Measurements from ENCODE around the gene DYRK1B. TPM values are rescaled to one million over a fixed set of nuclear protein-coding genes. Genes with fewer than 3 reads are reported as not detected.

Gene DYRK1B
- total RNA-seq = 11.1 and 15.0 TPM in 2 replicates

DNA sequence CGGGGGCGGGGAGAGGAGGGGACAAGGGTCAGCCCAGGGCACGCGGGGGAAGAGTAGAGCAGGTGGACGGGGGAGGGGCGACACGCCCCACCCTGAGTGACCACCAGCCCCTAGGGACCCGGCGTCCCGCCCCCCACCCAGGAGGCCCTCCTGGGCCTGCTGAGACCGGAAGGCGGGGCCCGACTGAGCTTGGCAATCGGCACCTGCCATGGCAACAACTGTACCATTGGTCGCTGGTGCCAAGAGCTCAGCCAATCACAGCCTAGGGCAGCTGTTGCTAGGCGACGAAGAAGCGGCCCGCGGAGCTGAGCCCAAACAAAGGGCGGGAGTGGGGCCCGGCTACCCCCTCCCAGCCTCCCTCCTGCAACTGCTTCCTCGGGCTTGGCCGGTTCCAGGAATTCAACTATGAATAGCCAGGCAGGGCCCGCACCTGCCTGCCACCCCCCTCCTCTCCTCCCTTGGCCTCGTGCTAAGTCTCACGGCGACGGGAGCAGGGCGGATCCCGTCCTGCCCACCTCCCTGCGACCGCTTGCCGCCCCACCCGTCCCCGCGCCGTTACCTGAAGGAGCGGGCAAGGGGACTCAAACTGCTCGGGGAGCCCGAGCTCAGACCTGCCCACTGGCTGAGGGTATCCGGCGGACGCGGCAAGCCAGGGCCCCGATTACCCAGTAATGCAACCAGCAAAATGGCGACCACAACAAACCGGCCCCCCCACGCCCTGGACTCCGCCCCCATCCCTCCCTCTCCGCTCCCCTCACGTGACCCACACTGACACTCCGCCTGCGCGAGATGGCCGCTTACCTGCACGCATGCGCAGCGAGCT, at the start of gene DYRK1B:
Gene DYRK1B, minus strand, starts transcription at position 699 of the 823 bp plus-strand sequence. CDS start 2,295 bp downstream, outside the sequence.

DNA sequence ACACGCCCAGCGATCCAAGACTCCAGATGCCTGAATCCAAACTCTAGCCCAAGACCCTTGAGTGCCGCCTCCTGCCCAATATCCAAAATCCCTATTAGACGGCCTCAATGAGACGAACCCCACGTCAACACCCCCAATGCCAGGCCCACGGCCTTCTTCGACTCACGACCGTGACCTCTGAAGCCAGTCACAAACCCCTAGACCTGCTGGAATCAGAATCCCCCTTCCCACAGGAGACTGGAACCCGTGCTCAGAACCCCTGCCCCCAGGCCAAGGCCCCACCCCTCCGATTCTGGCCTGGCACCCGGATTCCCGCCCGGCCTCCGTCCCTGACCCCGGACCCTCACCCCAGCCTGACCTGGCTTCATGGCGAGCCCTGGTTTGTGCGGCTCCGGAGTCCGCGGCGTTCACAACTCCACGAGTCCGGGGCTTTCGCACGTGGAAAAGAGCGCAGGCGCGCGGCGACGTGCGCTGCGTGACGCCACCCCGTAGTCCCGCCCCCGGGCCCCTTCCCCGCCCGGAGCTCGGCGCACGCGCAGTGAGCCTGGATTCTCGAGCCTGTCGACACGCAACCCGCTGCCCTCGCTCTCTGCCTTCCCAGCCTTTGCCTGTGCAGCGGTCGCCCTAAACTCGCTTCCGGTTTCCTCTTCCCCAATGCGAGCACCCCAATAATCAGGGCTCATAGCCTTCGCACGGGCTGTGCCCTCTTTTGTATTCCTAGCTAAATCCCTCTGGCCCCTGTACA, 12.1 kb upstream of the DYRK1B start, which contains the start of gene FBL:
Gene FBL, minus strand, starts transcription at position 447 of the 745 bp plus-strand sequence. Its CDS starts 79 bp downstream, at position 368.

DNA sequence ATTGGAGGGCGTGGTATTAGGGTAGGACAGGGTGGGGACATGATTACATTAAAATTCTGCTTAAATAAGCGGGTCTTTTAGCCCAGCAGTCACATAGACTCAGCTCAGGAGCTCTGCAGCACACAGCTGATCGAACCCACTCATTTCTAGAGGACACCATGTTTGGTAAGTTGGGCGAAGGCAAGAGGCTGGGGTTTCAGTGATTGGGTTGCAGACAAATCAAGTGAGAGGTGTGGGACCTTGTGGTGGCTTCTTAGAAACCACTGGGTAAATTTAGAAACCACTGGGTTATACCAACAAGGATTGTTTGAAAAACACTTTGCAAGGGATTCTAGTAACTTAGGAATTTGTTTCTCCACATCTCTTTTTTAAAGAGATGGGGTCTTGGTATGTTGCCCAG, 55.2 kb downstream of the DYRK1B start, which contains the start of gene LEUTX:
Gene LEUTX, plus strand, starts transcription at position 92 of the 400 bp plus-strand sequence. Its CDS starts 67 bp downstream, at position 159.

Other genes starting within 250 kb of the DYRK1B start
- not detected in 2 replicates for gene LGALS13, start 231.6 kb downstream of the DYRK1B start, total RNA-seq
- gene LGALS16, start 178.2 kb downstream of the DYRK1B start, total RNA-seq = not detected in 2 replicates
- not detected in 2 replicates for gene LGALS14, start 129.7 kb downstream of the DYRK1B start, total RNA-seq
- not detected in 2 replicates for gene CLC, start 96.1 kb downstream of the DYRK1B start, total RNA-seq
- gene LEUTX, start 55.3 kb downstream of the DYRK1B start, total RNA-seq = not detected in 2 replicates
- 256 and 309 TPM in 2 replicates for gene FBL, start 12.2 kb upstream of the DYRK1B start, total RNA-seq
- under 0.01 and 0.19 TPM in 2 replicates for gene FCGBP, start 100.5 kb upstream of the DYRK1B start, total RNA-seq
- gene PSMC4, start 137.0 kb upstream of the DYRK1B start, total RNA-seq = 95.3 and 116 TPM in 2 replicates
- 3.2 and 4.1 TPM in 2 replicates for gene ZNF546, start 162.9 kb upstream of the DYRK1B start, total RNA-seq
- 9.1 and 14.6 TPM in 2 replicates for gene ZNF780B, start 222.1 kb upstream of the DYRK1B start, total RNA-seq